Measurements from ENCODE around the gene ASCL4.

GRCh38 chr12:107783406-107784376 lies 9.2 kb downstream of the ASCL4 start:
- TF ChIP-seq CTCF (IDR thresholded peaks at IDR 0.05) (no peak), POLR2A (IDR thresholded peaks at IDR 0.05) (no peak)

Measured in right lobe of liver (tissue), 4 donors.